ENCODE results near the gene IMPA2.

The IMPA2 gene

GRCh38 chr18:12012697-12013096, 31.4 kb downstream of the IMPA2 start:
- ATAC-seq (ENCODE audit: insufficient read depth, low read depth) (no peak), DNase-seq (no peak)
- no peak overlapping the region for H3K9ac ChIP-seq (ENCODE audit: low read depth, low read length)
- H3K36me3 ChIP-seq (ENCODE audit: insufficient read depth, low read length), result no peaks in the 10 kb centered on the region
- no peak overlapping the region for H3K4me2 ChIP-seq (ENCODE audit: insufficient read depth, low read length)
- no peaks in the 10 kb centered on the region for H3K27me3 ChIP-seq (ENCODE audit: insufficient read depth, low read length, poor library complexity)
- H4K20me1 ChIP-seq (ENCODE audit: insufficient read depth, low read length), result no peaks in the 10 kb centered on the region
- H3K4me1 ChIP-seq (ENCODE audit: insufficient read depth, low read length), result no peaks in the 10 kb centered on the region
- no peak for TF ChIP-seq CTCF (IDR thresholded peaks at IDR 0.05; ENCODE audit: borderline replicate concordance, extremely low read depth, low read length, poor library complexity, severe bottlenecking)
- no peak for TF ChIP-seq EZH2 (IDR thresholded peaks at IDR 0.05; ENCODE audit: borderline replicate concordance, low read depth, low read length, severe bottlenecking)
- no peak overlapping the region for H3K4me3 ChIP-seq (ENCODE audit: low read depth in 1 of 2, low read length in 2 of 2)
- H3K27ac ChIP-seq (ENCODE audit: low read length), result no peak overlapping the region
- no peaks in the 10 kb centered on the region for H3K9me3 ChIP-seq (ENCODE audit: insufficient read depth, low read length, severe bottlenecking)
- H3K79me2 ChIP-seq (ENCODE audit: insufficient read depth, low read length), result no peaks in the 10 kb centered on the region
- no peak overlapping the region for H2AFZ ChIP-seq (ENCODE audit: low read depth, low read length)

GRCh38 chr18:12013186-12013916, 32.0 kb downstream of the IMPA2 start:
- no peak overlapping the region for H3K27ac ChIP-seq (ENCODE audit: low read length)
- H3K4me1 ChIP-seq (ENCODE audit: insufficient read depth, low read length), result no peaks in the 10 kb centered on the region
- H3K9me3 ChIP-seq (ENCODE audit: insufficient read depth, low read length, severe bottlenecking), result no peaks in the 10 kb centered on the region
- no peak overlapping the region for H3K4me3 ChIP-seq (ENCODE audit: low read depth in 1 of 2, low read length in 2 of 2)
- TF ChIP-seq EZH2 (IDR thresholded peaks at IDR 0.05; ENCODE audit: borderline replicate concordance, low read depth, low read length, severe bottlenecking) (no peak), CTCF (IDR thresholded peaks at IDR 0.05; ENCODE audit: borderline replicate concordance, extremely low read depth, low read length, poor library complexity, severe bottlenecking) (no peak)
- H4K20me1 ChIP-seq (ENCODE audit: insufficient read depth, low read length), result no peaks in the 10 kb centered on the region
- no peaks in the 10 kb centered on the region for H3K79me2 ChIP-seq (ENCODE audit: insufficient read depth, low read length)
- no peaks in the 10 kb centered on the region for H3K27me3 ChIP-seq (ENCODE audit: insufficient read depth, low read length, poor library complexity)
- DNase-seq, result no peak
- H3K9ac ChIP-seq (ENCODE audit: low read depth, low read length), result no peak overlapping the region
- no peak for ATAC-seq (ENCODE audit: insufficient read depth, low read depth)
- no peak overlapping the region for H2AFZ ChIP-seq (ENCODE audit: low read depth, low read length)
- H3K4me2 ChIP-seq (ENCODE audit: insufficient read depth, low read length), result no peak overlapping the region
- no peaks in the 10 kb centered on the region for H3K36me3 ChIP-seq (ENCODE audit: insufficient read depth, low read length)

- Histone ChIP-seq H4K20me1 (ENCODE audit: insufficient read depth, low read length) (no peaks in the 10 kb centered on the region), H3K4me3 (ENCODE audit: low read depth in 1 of 2, low read length in 2 of 2) (no peak overlapping the region), H3K79me2 (ENCODE audit: insufficient read depth, low read length) (no peaks in the 10 kb centered on the region), H3K4me1 (ENCODE audit: insufficient read depth, low read length) (no peaks in the 10 kb centered on the region), H3K27me3 (ENCODE audit: insufficient read depth, low read length, poor library complexity) (no peaks in the 10 kb centered on the region), H3K36me3 (ENCODE audit: insufficient read depth, low read length) (no peaks in the 10 kb centered on the region), H3K4me2 (ENCODE audit: insufficient read depth, low read length) (no peak overlapping the region), H3K9ac (ENCODE audit: low read depth, low read length) (no peak overlapping the region), H3K9me3 (ENCODE audit: insufficient read depth, low read length, severe bottlenecking) (no peaks in the 10 kb centered on the region), H3K27ac (ENCODE audit: low read length) (no peak overlapping the region), H2AFZ (ENCODE audit: low read depth, low read length) (no peak overlapping the region)
- TF ChIP-seq EZH2 (IDR thresholded peaks at IDR 0.05; ENCODE audit: borderline replicate concordance, low read depth, low read length, severe bottlenecking) (no peak), CTCF (IDR thresholded peaks at IDR 0.05; ENCODE audit: borderline replicate concordance, extremely low read depth, low read length, poor library complexity, severe bottlenecking) (no peak)
- ATAC-seq (ENCODE audit: insufficient read depth, low read depth), result no peak
- DNase-seq, result no peak
These were observed 32.8 kb downstream of the IMPA2 start for GRCh38 chr18:12014086-12014485.

All from DND-41 (cell line).